Duodenal mucosa (tissue), 2 donors: ENCODE data around the gene RAB32.

Experiments used
- H3K27ac ChIP-seq: one replicate; pipeline ENCODE4 v1.7.0; 2013; ENCODE audit warnings: low read depth, low read length
- H3K27me3 ChIP-seq, 2 donors: one replicate each; pipeline ENCODE4 v1.7.0; 2013; ENCODE audit warnings: low read length in 2 of 2, control low read depth in 1 of 2; ENCODE audit not compliant: insufficient read depth in 2 of 2, control insufficient read depth in 1 of 2
- H3K36me3 ChIP-seq, 2 donors: one replicate each; pipeline ENCODE4 v1.7.0; 2013; ENCODE audit warnings: low read length in 2 of 2, control low read depth in 1 of 2; ENCODE audit not compliant: insufficient read depth in 2 of 2, control insufficient read depth in 1 of 2
- H3K4me1 ChIP-seq, 2 donors: one replicate each; pipeline ENCODE4 v1.7.0; 2013; ENCODE audit warnings: low read length in 2 of 2, control low read depth in 1 of 2; ENCODE audit not compliant: insufficient read depth in 2 of 2, control insufficient read depth in 1 of 2
- H3K4me3 ChIP-seq, 2 donors: one replicate each; pipeline ENCODE4 v1.7.0; 2013; ENCODE audit warnings: low read length in 2 of 2, low read depth in 1 of 2
- H3K9ac ChIP-seq, 2 donors: one replicate each; pipeline ENCODE4 v1.7.0; 2013; ENCODE audit warnings: low read length in 2 of 2, low read depth in 1 of 2
- H3K9me3 ChIP-seq, 2 donors: one replicate each; pipeline ENCODE4 v1.7.0; 2013; ENCODE audit warnings: low read length in 2 of 2, control low read depth in 1 of 2; ENCODE audit not compliant: control insufficient read depth in 1 of 2

Gene RAB32

DNA sequence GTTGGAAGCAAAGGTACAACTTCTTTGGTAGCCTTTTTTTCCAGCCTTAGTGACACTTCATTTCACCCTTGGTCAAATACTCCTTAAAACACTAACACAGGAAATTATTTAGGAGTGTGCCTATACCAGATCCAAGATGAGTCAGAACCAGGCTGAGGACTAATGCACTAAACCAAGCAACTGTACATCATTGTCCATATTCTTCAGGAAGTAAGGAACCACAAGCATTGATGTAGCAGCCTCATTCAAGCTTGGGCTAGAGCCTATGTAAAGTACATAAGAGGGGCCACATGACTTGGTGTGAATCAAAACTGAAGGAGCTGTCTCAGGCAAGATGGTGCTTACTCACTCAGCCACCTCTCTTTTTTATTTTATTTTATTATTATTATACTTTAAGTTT, 34.4 kb downstream of the RAB32 start:
- no peaks in the 10 kb centered on the region for H3K36me3 ChIP-seq
- no peak overlapping the region for H3K9ac ChIP-seq
- H3K4me3 ChIP-seq: no peak overlapping the region
- H3K27me3 ChIP-seq: no peaks in the 10 kb centered on the region
- no peaks in the 10 kb centered on the region for H3K9me3 ChIP-seq
- no peaks in the 10 kb centered on the region for H3K4me1 ChIP-seq
- no peak overlapping the region for H3K27ac ChIP-seq

DNA sequence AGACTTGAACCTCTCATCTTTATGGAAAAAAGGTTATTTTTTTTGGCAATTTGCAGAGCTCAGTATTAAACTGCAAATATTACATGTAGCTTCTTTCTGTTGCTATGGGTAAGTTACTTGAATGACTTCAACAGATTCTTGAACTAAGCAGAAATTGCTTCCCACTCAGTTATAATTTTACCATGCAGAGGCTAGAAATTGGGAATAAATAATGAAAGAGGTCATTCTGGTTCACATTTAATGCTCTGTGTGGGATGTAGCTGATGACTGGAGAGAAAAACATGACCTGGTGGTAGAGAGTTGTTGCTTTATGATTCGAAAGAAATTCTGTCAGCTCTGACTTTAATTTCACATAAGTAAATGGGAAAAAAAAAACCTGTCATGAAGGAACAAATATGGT, 38.3 kb downstream of the RAB32 start:
- H3K9me3 ChIP-seq: no peaks in the 10 kb centered on the region
- H3K27ac ChIP-seq: no peak overlapping the region
- H3K27me3 ChIP-seq: no peaks in the 10 kb centered on the region
- H3K36me3 ChIP-seq: no peaks in the 10 kb centered on the region
- no peak overlapping the region for H3K4me3 ChIP-seq
- no peaks in the 10 kb centered on the region for H3K4me1 ChIP-seq
- H3K9ac ChIP-seq: no peak overlapping the region

- H3K36me3 ChIP-seq: no peaks in the 10 kb centered on the region
- H3K27ac ChIP-seq: no peak overlapping the region
- no peak overlapping the region for H3K9ac ChIP-seq
- H3K4me1 ChIP-seq: no peaks in the 10 kb centered on the region
- H3K27me3 ChIP-seq: no peaks in the 10 kb centered on the region
- no peak overlapping the region for H3K4me3 ChIP-seq
- no peaks in the 10 kb centered on the region for H3K9me3 ChIP-seq
Observed at GRCh38 chr6:146582857-146583256, 39.2 kb downstream of the RAB32 start.

DNA sequence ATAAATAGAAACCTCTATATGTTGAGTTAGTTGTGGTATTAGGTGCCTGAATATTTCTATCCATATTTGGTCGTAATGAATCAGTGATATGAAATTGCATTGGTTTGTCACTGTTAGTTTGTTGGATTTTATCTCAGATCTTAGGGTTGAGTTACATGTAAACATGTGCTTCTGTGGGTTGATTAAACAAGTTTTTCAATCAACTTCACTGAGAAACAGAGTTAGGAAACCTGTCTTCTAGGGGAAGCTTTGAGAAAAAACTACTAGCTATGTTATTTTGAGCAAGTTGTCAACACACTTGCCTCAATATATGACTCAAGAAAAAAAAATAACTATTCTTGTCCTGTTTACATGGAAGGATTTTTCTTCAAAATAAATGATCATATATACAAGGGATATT, 40.3 kb downstream of the RAB32 start:
- Histone ChIP-seq H3K9me3 (no peaks in the 10 kb centered on the region), H3K9ac (no peak overlapping the region), H3K4me3 (no peak overlapping the region), H3K27ac (no peak overlapping the region), H3K27me3 (no peaks in the 10 kb centered on the region), H3K36me3 (no peaks in the 10 kb centered on the region), H3K4me1 (no peaks in the 10 kb centered on the region)

DNA sequence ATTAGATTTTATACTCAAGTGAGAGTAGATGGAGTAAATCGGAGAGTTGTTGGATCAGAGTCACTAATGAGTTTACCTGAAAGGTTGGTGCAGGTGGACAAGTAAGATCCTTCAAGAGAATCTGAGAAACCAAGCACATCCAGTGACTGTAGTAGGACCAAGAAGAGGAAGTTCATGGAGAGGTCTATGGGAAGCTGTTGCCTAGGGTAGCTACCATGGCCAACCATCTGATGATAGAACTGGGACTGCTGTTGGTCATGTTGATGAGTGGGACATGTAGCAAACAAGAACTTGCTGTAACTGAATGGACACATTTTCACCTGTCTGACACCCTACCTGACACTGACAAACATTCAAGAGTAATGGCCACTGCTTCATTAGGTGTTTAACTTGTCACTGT, 43.8 kb downstream of the RAB32 start:
- H3K27ac ChIP-seq: no peak overlapping the region

GRCh38 chr6:146590492-146590891, 46.9 kb downstream of the RAB32 start:
- Histone ChIP-seq H3K27me3 (no peaks in the 10 kb centered on the region), H3K9ac (no peak overlapping the region), H3K4me3 (no peak overlapping the region), H3K4me1 (no peaks in the 10 kb centered on the region), H3K27ac (no peak overlapping the region), H3K9me3 (no peaks in the 10 kb centered on the region), H3K36me3 (no peaks in the 10 kb centered on the region)

More for the DNA sequence above, 43.8 kb downstream of the RAB32 start:
- Histone ChIP-seq H3K9me3 (no peaks in the 10 kb centered on the region), H3K4me3 (no peak overlapping the region), H3K27me3 (no peaks in the 10 kb centered on the region), H3K9ac (no peak overlapping the region), H3K36me3 (no peaks in the 10 kb centered on the region), H3K4me1 (no peaks in the 10 kb centered on the region)

DNA sequence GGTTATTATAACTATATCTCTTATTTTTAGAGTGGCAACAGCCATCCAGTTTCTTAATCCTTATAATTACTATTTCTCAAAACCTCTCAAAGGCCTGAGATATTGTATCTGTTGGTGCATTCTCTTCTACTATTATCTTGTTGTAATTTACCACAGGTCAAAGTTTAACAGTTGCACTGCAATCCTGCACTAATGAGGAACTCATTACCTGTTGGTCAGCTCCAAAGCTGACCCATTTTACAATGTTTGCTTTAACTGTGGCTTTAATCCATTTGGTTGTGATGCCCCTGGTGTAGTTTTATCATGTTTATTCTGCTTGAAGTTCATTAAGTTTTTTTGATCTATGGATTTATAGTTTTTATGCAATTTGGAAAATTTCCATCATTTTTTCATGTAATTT, 48.8 kb downstream of the RAB32 start:
- H3K4me3 ChIP-seq: no peak overlapping the region

DNA sequence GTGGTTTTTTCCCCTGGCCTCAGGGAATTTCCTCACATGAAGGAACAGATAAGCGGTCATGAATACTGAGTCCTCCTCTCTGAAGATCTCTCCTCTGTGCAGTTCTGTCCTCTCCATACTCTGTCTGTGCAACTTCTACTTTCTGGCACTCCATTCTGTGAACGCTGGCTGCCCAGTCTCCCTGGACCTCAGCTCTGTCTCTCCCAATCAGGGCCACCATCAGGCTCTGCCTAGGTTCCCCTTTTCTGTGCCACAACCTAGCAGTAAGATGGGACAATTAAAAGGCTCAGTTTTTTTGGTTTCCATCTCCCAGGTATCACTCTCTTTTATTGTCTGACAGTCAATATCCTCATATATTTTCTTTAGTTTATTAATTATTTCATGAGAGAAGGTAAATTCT, 50.4 kb downstream of the RAB32 start:
- H3K4me1 ChIP-seq: no peaks in the 10 kb centered on the region
- no peak overlapping the region for H3K9ac ChIP-seq
- H3K27me3 ChIP-seq: no peaks in the 10 kb centered on the region
- no peak overlapping the region for H3K4me3 ChIP-seq
- no peak overlapping the region for H3K27ac ChIP-seq
- H3K36me3 ChIP-seq: no peaks in the 10 kb centered on the region
- H3K9me3 ChIP-seq: no peaks in the 10 kb centered on the region

More for the DNA sequence above, 48.8 kb downstream of the RAB32 start:
- Histone ChIP-seq H3K9ac (no peak overlapping the region), H3K4me1 (no peaks in the 10 kb centered on the region), H3K36me3 (no peaks in the 10 kb centered on the region), H3K9me3 (no peaks in the 10 kb centered on the region), H3K27ac (no peak overlapping the region), H3K27me3 (no peaks in the 10 kb centered on the region)

DNA sequence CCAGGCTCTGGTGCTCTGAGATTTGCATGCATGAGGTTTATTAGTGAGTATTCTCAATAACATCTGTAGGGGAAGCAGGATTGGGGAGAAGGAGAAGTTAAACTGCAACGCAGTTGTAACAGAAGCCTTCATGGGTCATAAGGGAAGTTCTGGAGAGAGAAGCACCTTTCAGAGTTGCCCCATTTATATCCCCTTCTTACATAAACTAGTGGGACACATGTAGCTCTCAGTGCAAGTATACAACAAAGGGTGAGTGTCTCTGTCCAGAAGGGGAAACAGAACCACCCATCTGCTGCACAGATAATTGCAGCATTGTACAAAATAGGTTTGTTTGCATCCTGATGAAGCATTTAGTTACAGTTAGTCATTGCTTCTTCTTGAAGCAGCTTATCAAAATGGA, 50.9 kb downstream of the RAB32 start:
- Histone ChIP-seq H3K27me3 (no peaks in the 10 kb centered on the region), H3K4me1 (no peaks in the 10 kb centered on the region), H3K36me3 (no peaks in the 10 kb centered on the region), H3K9ac (no peak overlapping the region), H3K9me3 (no peaks in the 10 kb centered on the region), H3K27ac (no peak overlapping the region), H3K4me3 (no peak overlapping the region)

- H3K4me3 ChIP-seq: no peak overlapping the region
- H3K9ac ChIP-seq: no peak overlapping the region
- H3K27ac ChIP-seq: no peak overlapping the region
- no peaks in the 10 kb centered on the region for H3K27me3 ChIP-seq
- H3K4me1 ChIP-seq: no peaks in the 10 kb centered on the region
- H3K36me3 ChIP-seq: no peaks in the 10 kb centered on the region
- no peaks in the 10 kb centered on the region for H3K9me3 ChIP-seq
Observed at GRCh38 chr6:146595972-146596731, 52.5 kb downstream of the RAB32 start.
